Activated T-helper 2 cell treated with anti-CD3 and anti-CD28 coated beads, Interferon-gamma antibody, Interleukin-2, Interleukin-4, amounts not matched to agents 10 μg/mL and 5 μg/mL and 100 μg/mL, durations not matched to agents 14 hours and 24 hours and 36 hours (primary cell): ENCODE measurements around the gene SLC27A2. TPM values are rescaled to one million over a fixed set of nuclear protein-coding genes. Genes with fewer than 3 reads are reported as not detected.

Experiments
- DNase-seq: peaks from one replicate; pipeline ENCODE4 v3.0.0; 2021; ENCODE audit warnings: low spot score
- H3K27ac Mint-ChIP-seq: one replicate; pipeline ENCODE4 v1.8.0; 2021; ENCODE audit warnings: mixed read lengths
- H3K27me3 Mint-ChIP-seq: one replicate; pipeline ENCODE4 v1.8.0; 2021; ENCODE audit warnings: low read depth, mixed read lengths
- H3K36me3 Mint-ChIP-seq: one replicate; pipeline ENCODE4 v1.8.0; 2021; ENCODE audit warnings: low read depth, mixed read lengths
- H3K4me1 Mint-ChIP-seq: one replicate; pipeline ENCODE4 v1.8.0; 2021; ENCODE audit warnings: low read depth, mixed read lengths
- H3K4me3 Mint-ChIP-seq: one replicate; pipeline ENCODE4 v1.8.0; 2021; ENCODE audit warnings: low read depth, mild to moderate bottlenecking, moderate library complexity, mixed read lengths
- H3K9me3 Mint-ChIP-seq: one replicate; pipeline ENCODE4 v1.8.0; 2021; ENCODE audit warnings: mixed read lengths
- intact Hi-C: fragments of 100-400 bp; cut with micrococcal nuclease; formaldehyde crosslinking; loops from one replicate; pipeline ENCODE4 v1.15.1; 2023
- total RNA-seq: library from RNA; stranded (reverse); gene quantifications from 2 replicates; pipeline ENCODE4 v1.2.3, GENCODE V29; 2022

SLC27A2 gene
- total RNA-seq, 1 donor from 2014 or later: 99.5 TPM

- Mint-ChIP-seq H3K36me3 (peaks cover 93% of the 10 kb centered on the region), H3K4me3 (no peak overlapping the region)
Observed at GRCh38 chr15:50210462-50211157, 28.6 kb downstream of the SLC27A2 start.

DNA sequence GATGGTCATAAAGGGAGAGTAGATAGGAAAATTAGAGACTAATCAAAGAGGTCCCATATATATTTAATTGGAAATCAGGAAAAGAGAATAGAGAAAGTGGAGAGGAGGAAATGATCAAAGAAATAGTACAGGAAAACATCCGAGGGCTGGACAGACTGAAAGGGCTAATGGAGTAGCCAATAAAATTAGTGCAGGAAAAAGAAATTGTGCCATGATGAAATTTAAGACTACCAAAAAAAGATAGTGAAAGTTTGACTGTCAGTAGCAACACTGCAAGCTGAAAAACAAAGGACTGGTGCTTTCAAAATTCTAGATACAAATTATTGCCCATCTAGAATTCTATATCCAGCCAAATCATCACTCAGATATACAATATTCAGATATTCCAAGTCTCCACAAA, 36.3 kb downstream of the SLC27A2 start:
- Mint-ChIP-seq H3K9me3 (peaks cover 11% of the 10 kb centered on the region), H3K27ac (no peak overlapping the region), H3K27me3 (no peaks in the 10 kb centered on the region), H3K36me3 (peaks cover 77% of the 10 kb centered on the region), H3K4me1 (peaks cover 20% of the 10 kb centered on the region), H3K4me3 (no peak overlapping the region)
- DNase-seq: no peak
- intact Hi-C loops: no loop called here

More at GRCh38 chr15:50210462-50211157, 28.6 kb downstream of the SLC27A2 start:
- peaks cover 32% of the 10 kb centered on the region for H3K9me3 Mint-ChIP-seq
- H3K4me1 Mint-ChIP-seq: peaks cover 1% of the 10 kb centered on the region
- DNase-seq: no peak
- no peaks in the 10 kb centered on the region for H3K27me3 Mint-ChIP-seq
- intact Hi-C loops: no loop called here
- H3K27ac Mint-ChIP-seq: no peak overlapping the region

DNA sequence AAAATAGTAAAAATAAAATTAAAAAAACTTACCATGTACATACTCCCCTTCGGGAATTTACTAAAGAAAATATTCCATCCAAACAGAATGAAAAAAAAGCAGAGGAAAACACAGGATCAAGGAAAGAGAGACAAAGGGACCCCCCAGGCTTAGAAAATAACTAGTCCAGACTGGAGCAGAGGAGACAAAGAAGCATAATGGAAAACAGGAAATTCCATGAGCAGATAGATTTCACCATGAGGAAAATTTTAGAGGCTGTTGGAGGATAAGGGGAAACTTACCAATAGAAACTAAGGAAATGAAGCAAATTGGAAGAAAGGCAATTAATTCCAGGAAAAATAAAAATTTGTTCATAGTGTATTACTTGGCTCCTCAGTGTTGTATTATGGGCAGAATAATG, 36.7 kb downstream of the SLC27A2 start:
- DNase-seq: no peak
- Mint-ChIP-seq H3K36me3 (peaks cover 79% of the 10 kb centered on the region), H3K4me3 (no peak overlapping the region), H3K27ac (no peak overlapping the region), H3K9me3 (peaks cover 9% of the 10 kb centered on the region), H3K4me1 (peaks cover 20% of the 10 kb centered on the region), H3K27me3 (no peaks in the 10 kb centered on the region)
- intact Hi-C loops: no loop called here

- intact Hi-C loops: no loop called here
- peak overlapping the region; percentile 13 for H3K27ac Mint-ChIP-seq
- DNase-seq: no peak
- H3K4me3 Mint-ChIP-seq: no peak overlapping the region
- peaks cover 73% of the 10 kb centered on the region for H3K36me3 Mint-ChIP-seq
- no peaks in the 10 kb centered on the region for H3K27me3 Mint-ChIP-seq
- H3K4me1 Mint-ChIP-seq: peaks cover 20% of the 10 kb centered on the region
- no peaks in the 10 kb centered on the region for H3K9me3 Mint-ChIP-seq
Observed at GRCh38 chr15:50219820-50220219, 37.8 kb downstream of the SLC27A2 start.

DNA sequence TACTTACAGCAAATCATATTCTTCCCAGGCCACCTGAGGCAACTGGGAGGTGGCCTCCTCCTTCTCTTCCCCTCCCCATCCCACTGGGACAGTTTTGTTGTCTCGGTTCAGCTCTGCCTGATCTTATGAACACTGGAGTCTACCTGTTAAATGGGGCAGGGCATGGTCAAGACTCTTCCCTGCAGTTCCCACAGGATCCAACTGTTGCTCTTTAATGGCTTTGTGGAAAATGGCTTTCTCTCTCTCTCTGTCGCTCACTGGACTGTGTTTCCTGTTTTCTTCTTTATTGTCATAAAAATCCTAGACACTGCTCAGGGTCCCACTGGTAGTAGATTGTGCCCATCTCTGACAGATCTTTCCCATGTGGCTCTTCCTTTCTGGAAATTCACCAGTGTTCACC, 40.2 kb downstream of the SLC27A2 start:
- no peak overlapping the region for H3K4me3 Mint-ChIP-seq
- no peaks in the 10 kb centered on the region for H3K9me3 Mint-ChIP-seq
- peaks cover 74% of the 10 kb centered on the region for H3K36me3 Mint-ChIP-seq
- no peak for DNase-seq
- intact Hi-C loops: no loop called here
- H3K4me1 Mint-ChIP-seq: peaks cover 20% of the 10 kb centered on the region
- H3K27me3 Mint-ChIP-seq: no peaks in the 10 kb centered on the region
- H3K27ac Mint-ChIP-seq: peak overlapping the region; percentile 68

GRCh38 chr15:50224606-50225005, 42.6 kb downstream of the SLC27A2 start:
- Mint-ChIP-seq H3K4me3 (no peak overlapping the region), H3K9me3 (no peaks in the 10 kb centered on the region), H3K4me1 (peaks cover 10% of the 10 kb centered on the region), H3K36me3 (peaks cover 74% of the 10 kb centered on the region), H3K27ac (no peak overlapping the region), H3K27me3 (no peaks in the 10 kb centered on the region)
- no peak for DNase-seq
- intact Hi-C loops: no loop called here

DNA sequence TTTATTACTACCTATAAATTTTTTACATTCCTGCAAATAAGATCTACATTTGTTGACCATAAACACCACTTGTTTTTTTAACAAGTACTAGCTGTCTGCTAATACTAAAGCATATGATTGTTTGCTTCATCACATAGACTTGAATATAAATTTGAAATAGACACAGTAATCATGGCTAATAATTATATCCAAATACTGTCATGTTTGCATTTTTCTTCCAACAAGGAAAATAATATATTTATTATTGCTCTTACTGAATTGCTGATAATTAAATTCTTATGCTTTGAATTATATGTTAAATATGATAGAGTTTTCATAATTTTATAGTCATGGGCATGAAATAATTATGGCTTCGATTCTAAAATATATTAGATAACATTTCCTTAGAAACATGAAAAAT, 43.1 kb downstream of the SLC27A2 start:
- Mint-ChIP-seq H3K36me3 (peaks cover 73% of the 10 kb centered on the region), H3K9me3 (no peaks in the 10 kb centered on the region), H3K4me1 (peaks cover 6% of the 10 kb centered on the region), H3K4me3 (no peak overlapping the region), H3K27me3 (no peaks in the 10 kb centered on the region), H3K27ac (no peak overlapping the region)
- intact Hi-C loops: no loop called here
- no peak for DNase-seq

- no peak for DNase-seq
- intact Hi-C loops: no loop called here
- no peak overlapping the region for H3K4me3 Mint-ChIP-seq
- H3K4me1 Mint-ChIP-seq: peaks cover 4% of the 10 kb centered on the region
- peaks cover 74% of the 10 kb centered on the region for H3K36me3 Mint-ChIP-seq
- no peaks in the 10 kb centered on the region for H3K27me3 Mint-ChIP-seq
- no peaks in the 10 kb centered on the region for H3K9me3 Mint-ChIP-seq
- H3K27ac Mint-ChIP-seq: no peak overlapping the region
Observed at GRCh38 chr15:50225938-50226337, 43.9 kb downstream of the SLC27A2 start.

- intact Hi-C loops: no loop called here
- Mint-ChIP-seq H3K4me3 (no peak overlapping the region), H3K36me3 (peaks cover 77% of the 10 kb centered on the region), H3K9me3 (no peaks in the 10 kb centered on the region), H3K4me1 (peaks cover 3% of the 10 kb centered on the region), H3K27ac (no peak overlapping the region), H3K27me3 (no peaks in the 10 kb centered on the region)
- DNase-seq: no peak
Observed at GRCh38 chr15:50227076-50227475, 45.1 kb downstream of the SLC27A2 start.

DNA sequence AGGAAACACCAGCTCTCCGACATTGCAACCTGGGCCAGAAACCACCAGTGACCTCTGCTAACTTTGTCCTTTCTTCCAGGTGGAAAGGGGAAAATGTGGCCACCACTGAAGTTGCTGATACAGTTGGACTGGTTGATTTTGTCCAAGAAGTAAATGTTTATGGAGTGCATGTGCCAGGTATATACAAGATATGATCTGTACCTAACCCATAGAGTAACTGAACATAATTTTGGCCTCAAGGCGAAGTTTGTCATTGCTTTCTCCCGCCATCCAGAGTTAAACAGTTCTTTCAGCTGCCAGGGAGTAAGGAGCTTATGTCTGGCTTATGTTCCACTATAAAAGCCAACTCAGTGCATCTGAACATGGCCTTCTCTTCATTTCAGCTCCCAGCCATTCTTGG, 46.9 kb downstream of the SLC27A2 start:
- Mint-ChIP-seq H3K36me3 (peaks cover 74% of the 10 kb centered on the region), H3K27ac (no peak overlapping the region), H3K27me3 (no peaks in the 10 kb centered on the region)

DNA sequence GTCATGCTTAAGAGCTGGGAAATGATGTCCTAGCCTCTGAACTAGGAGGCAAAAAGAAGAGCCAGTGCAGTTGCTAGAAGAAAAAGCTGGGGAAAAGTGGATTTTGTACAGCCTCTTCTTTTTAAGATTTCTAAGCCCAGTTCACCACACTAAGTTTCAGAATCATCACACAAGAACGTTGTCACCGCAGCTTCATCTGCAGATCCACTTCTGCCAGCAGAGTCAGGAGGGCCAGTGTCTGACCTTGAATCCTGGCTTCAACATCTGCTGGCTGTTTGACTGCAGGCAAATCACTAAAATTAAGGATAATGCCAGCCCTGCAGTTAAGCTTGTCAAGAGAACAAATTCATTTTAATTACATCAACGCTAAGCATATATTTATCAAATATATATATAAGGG, 47.3 kb downstream of the SLC27A2 start:
- no peaks in the 10 kb centered on the region for H3K27me3 Mint-ChIP-seq
- no peak overlapping the region for H3K27ac Mint-ChIP-seq
- no peak overlapping the region for H3K4me3 Mint-ChIP-seq
- H3K36me3 Mint-ChIP-seq: peaks cover 77% of the 10 kb centered on the region
- intact Hi-C loops: no loop called here
- DNase-seq: no peak
- H3K9me3 Mint-ChIP-seq: no peaks in the 10 kb centered on the region
- peaks cover 9% of the 10 kb centered on the region for H3K4me1 Mint-ChIP-seq

More for the DNA sequence above, 46.9 kb downstream of the SLC27A2 start:
- intact Hi-C loops: no loop called here
- no peak for DNase-seq
- Mint-ChIP-seq H3K9me3 (no peaks in the 10 kb centered on the region), H3K4me1 (peaks cover 8% of the 10 kb centered on the region), H3K4me3 (no peak overlapping the region)

DNA sequence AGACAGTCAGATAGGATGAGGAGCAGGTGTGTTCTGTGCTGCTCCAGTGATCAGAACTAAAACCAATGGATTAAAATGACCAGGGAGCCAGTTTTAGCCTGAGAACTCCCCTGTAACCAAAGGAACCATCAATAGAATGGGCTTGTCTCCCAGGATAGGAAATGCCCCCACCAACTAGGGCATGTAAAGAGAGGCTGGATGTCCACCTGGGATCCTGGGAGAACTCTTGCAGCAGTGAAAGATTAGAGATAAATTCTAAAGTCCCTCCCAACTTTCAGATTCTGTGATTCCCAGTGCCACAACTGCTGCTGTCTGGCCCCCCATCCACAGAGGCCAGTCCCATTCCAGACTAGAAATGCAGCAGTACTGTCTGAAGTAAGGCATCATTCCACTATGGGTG, 49.8 kb downstream of the SLC27A2 start:
- Mint-ChIP-seq H3K4me3 (no peak overlapping the region), H3K27me3 (no peaks in the 10 kb centered on the region), H3K36me3 (peaks cover 88% of the 10 kb centered on the region), H3K9me3 (no peaks in the 10 kb centered on the region), H3K4me1 (peaks cover 9% of the 10 kb centered on the region), H3K27ac (no peak overlapping the region)
- intact Hi-C loops: no loop called here
- no peak for DNase-seq

GRCh38 chr15:50232791-50233190, 50.8 kb downstream of the SLC27A2 start:
- Mint-ChIP-seq H3K36me3 (peaks cover 84% of the 10 kb centered on the region), H3K27me3 (no peaks in the 10 kb centered on the region), H3K4me3 (no peak overlapping the region), H3K27ac (no peak overlapping the region), H3K4me1 (peaks cover 9% of the 10 kb centered on the region), H3K9me3 (no peaks in the 10 kb centered on the region)
- DNase-seq: no peak
- intact Hi-C loops: no loop called here
